Left cardiac atrium (tissue), 4 donors: ENCODE results near the gene PLOD1. TPM values are rescaled to one million over a fixed set of nuclear protein-coding genes. Genes with fewer than 3 reads are reported as not detected.
"Not testable (repeated sequence)": the region's sequence is repeated elsewhere in the genome, so short reads cannot be mapped to it uniquely, and the experiment has no call there.

Experiments
- ATAC-seq, 2 donors: fragments of 200-7000 bp; cut with Tn5 transposase; one replicate each; pipeline ENCODE4 v1.9.1; 2020; ENCODE audit warnings: mild to moderate bottlenecking in 2 of 2, moderate library complexity in 2 of 2
- DNase-seq: peaks from one replicate; pipeline ENCODE4 v3.0.0-alpha.2; 2020
- intact Hi-C, 2 donors: fragments of 100-400 bp; cut with DNase I; formaldehyde crosslinking; loops; one replicate each; pipeline versions ENCODE4 v1.14.1 to v1.15.1; 2022 to 2023
- total RNA-seq, 2 donors: library from RNA; stranded (reverse); fragmentation: NEBNext Ultra II Directional; extraction: Animal tissue kit (Norgen Biotek cat#: 25700); gene quantifications; one replicate each; pipeline ENCODE4 v1.2.1, GENCODE V29; 2021
- donor health status: DM: no; HTN: yes; CAD: no.
- donor health status: DM: no; HTN: yes; CAD: no; lungs with severe emphysema.
- donor health status: DM: yes; HTN: yes; CAD: no.
- donor health status: Dilated cardiomyopathy.

The PLOD1 gene
- total RNA-seq, 2 donors from 2014 or later, result 70.3 to 83.7 TPM

GRCh38 chr1:11930571-11931445 is 3.7 kb upstream of the PLOD1 start:
- ATAC-seq, result no peak
- no peak for DNase-seq

GRCh38 chr1:11931845-11932244 is 2.7 kb upstream of the PLOD1 start:
- ATAC-seq (no peak), DNase-seq (no peak)
- intact Hi-C loops, result no loop called here

More at GRCh38 chr1:11930571-11931445, 3.7 kb upstream of the PLOD1 start:
- intact Hi-C loops, result no loop called here

GRCh38 chr1:11935057-11935412 is 518 bp downstream of the PLOD1 start:
- ATAC-seq, result peak in 1 of 2 donors; percentile 10
- intact Hi-C loops, result no loop called here
- DNase-seq, result no peak

GRCh38 chr1:11935733-11936132 is 1.2 kb downstream of the PLOD1 start:
- ATAC-seq, intact Hi-C loops, DNase-seq: not testable (repeated sequence)

- DNase-seq (peak; percentile 83), ATAC-seq (peak in 1 of 2 donors; percentile 23)
- intact Hi-C loops, result no loop called here
Measured at GRCh38 chr1:11938722-11939526, 4.4 kb downstream of the PLOD1 start.

GRCh38 chr1:11939794-11940193 is 5.3 kb downstream of the PLOD1 start:
- ATAC-seq, DNase-seq, intact Hi-C loops: not testable (repeated sequence)

GRCh38 chr1:11940260-11940921 is 5.9 kb downstream of the PLOD1 start:
- DNase-seq (no peak), ATAC-seq (peak; percentile 58 to 80)
- intact Hi-C loops, result no loop called here

GRCh38 chr1:11942280-11942679 is 7.8 kb downstream of the PLOD1 start:
- intact Hi-C loops, result no loop called here
- ATAC-seq, result no peak

GRCh38 chr1:11943619-11944018 is 9.1 kb downstream of the PLOD1 start:
- no peak for DNase-seq
- ATAC-seq, result peak in 1 of 2 donors; percentile 38
- intact Hi-C loops, result no loop called here

More at GRCh38 chr1:11942280-11942679, 7.8 kb downstream of the PLOD1 start:
- DNase-seq, result no peak

- intact Hi-C loops, result no loop called here
- peak; percentile 17 to 47 for ATAC-seq
Measured at GRCh38 chr1:11944358-11944931, 9.9 kb downstream of the PLOD1 start.

GRCh38 chr1:11946647-11947046 is 12.1 kb downstream of the PLOD1 start:
- DNase-seq (no peak), ATAC-seq (no peak)
- intact Hi-C loops, result no loop called here

More at GRCh38 chr1:11944358-11944931, 9.9 kb downstream of the PLOD1 start:
- no peak for DNase-seq

GRCh38 chr1:11948822-11949458 is 14.4 kb downstream of the PLOD1 start:
- ATAC-seq (no peak), DNase-seq (no peak)
- intact Hi-C loops, result no loop called here

- DNase-seq (no peak), ATAC-seq (peak in 1 of 2 donors; percentile 7)
- intact Hi-C loops, result no loop called here
Measured at GRCh38 chr1:11951901-11952300, 17.4 kb downstream of the PLOD1 start.

GRCh38 chr1:11952455-11953109 is 18.1 kb downstream of the PLOD1 start:
- peak in 1 of 2 donors; percentile 35 for ATAC-seq
- intact Hi-C loops, result no loop called here
- DNase-seq, result no peak

- intact Hi-C loops, result no loop called here
- no peak for DNase-seq
- ATAC-seq, result no peak
Measured at GRCh38 chr1:11955221-11955620, 20.7 kb downstream of the PLOD1 start.

- ATAC-seq (no peak), DNase-seq (no peak)
- intact Hi-C loops, result no loop called here
Measured at GRCh38 chr1:11957398-11957797, 22.9 kb downstream of the PLOD1 start.

GRCh38 chr1:11957897-11958296 is 23.4 kb downstream of the PLOD1 start:
- no peak for ATAC-seq
- intact Hi-C loops, result no loop called here
- no peak for DNase-seq

- no peak for ATAC-seq
- no peak for DNase-seq
- intact Hi-C loops, result no loop called here
Measured at GRCh38 chr1:11960276-11960675, 25.8 kb downstream of the PLOD1 start.
